SK-N-MC (cell line): ENCODE data around the gene RNF183.

ENCODE experiments used
- EZH2 ChIP-seq: fragments of 200-600 bp; sonication (generic); IDR thresholded peaks from one replicate; pipeline ENCODE4 v1.6.1; 2017; ENCODE audit warnings: antibody characterized with exemption
- FOXP2 ChIP-seq: optimal IDR thresholded peaks from 2 replicates; pipeline ENCODE3; 2011; ENCODE audit warnings: mild to moderate bottlenecking, moderate library complexity; ENCODE audit not compliant: insufficient read depth; ENCODE audit errors: extremely low read length, control extremely low read depth
- POLR2AphosphoS5 ChIP-seq: IDR thresholded peaks from 2 replicates; pipeline ENCODE4 v1.6.1; 2012; ENCODE audit warnings: mild to moderate bottlenecking, low read depth, low read length, borderline replicate concordance

DNA sequence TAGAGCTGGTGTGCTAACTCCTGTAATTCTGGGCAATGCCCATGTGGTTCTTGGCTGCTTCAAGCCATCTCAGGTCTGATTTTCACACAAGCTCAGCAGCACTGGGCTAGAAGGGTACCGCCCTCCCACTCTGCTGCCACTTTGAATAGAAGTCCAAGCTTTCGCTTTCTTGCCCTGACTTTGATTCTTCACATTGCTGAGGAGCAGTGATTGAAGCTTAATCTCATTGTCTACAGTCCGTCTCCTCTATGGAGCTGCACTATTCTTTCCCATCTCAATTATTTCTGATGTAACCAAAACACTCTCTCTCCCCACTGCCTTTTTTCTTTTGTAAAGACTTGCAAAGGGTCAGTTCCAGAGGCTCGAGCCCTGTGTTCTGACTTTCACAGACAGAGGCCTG is 12.9 kb upstream of the RNF183 start:
- no peak for TF ChIP-seq EZH2
- no peak for TF ChIP-seq POLR2AphosphoS5
- TF ChIP-seq FOXP2, result no peak
